HG02943 (cell line): ENCODE results near the gene ZNF611.
"Not testable (repeated sequence)": the region's sequence is repeated elsewhere in the genome, so short reads cannot be mapped to it uniquely, and the experiment has no call there.

Experiments used
- ATAC-seq: cut with Tn5 transposase; IDR thresholded peaks from one replicate; pipeline ENCODE4 v1.9.1; 2021; ENCODE audit warnings: mild to moderate bottlenecking, low read depth, moderate library complexity; ENCODE audit not compliant: unreplicated experiment

The ZNF611 gene

GRCh38 chr19:52734893-52735661 is at the start of gene ZNF611:
ZNF611 (minus strand) TSS chr19:52735044; CDS start chr19:52715894, 19,150 bp downstream.
- ATAC-seq, result peak; percentile 95

GRCh38 chr19:52782864-52783263 is 48.0 kb upstream of the ZNF611 start:
- not testable (repeated sequence) for ATAC-seq

GRCh38 chr19:52778811-52779210 is 44.0 kb upstream of the ZNF611 start:
- no peak for ATAC-seq

GRCh38 chr19:52756447-52756846 is 21.6 kb upstream of the ZNF611 start:
- ATAC-seq, result not testable (repeated sequence)

- ATAC-seq, result no peak
Measured at GRCh38 chr19:52749780-52750179, 14.9 kb upstream of the ZNF611 start.

GRCh38 chr19:52748336-52748950 is 13.6 kb upstream of the ZNF611 start:
- no peak for ATAC-seq

GRCh38 chr19:52745919-52746318 is 11.1 kb upstream of the ZNF611 start:
- ATAC-seq, result not testable (repeated sequence)

- no peak for ATAC-seq
Measured at GRCh38 chr19:52743091-52743490, 8.2 kb upstream of the ZNF611 start.

GRCh38 chr19:52742516-52742915 is 7.7 kb upstream of the ZNF611 start:
- no peak for ATAC-seq

- ATAC-seq, result no peak
Measured at GRCh38 chr19:52741951-52742485, 7.2 kb upstream of the ZNF611 start.

- ATAC-seq, result not testable (repeated sequence)
Measured at GRCh38 chr19:52741371-52741770, 6.5 kb upstream of the ZNF611 start.

- no peak for ATAC-seq
Measured at GRCh38 chr19:52739576-52739975, 4.7 kb upstream of the ZNF611 start.

- no peak for ATAC-seq
Measured at GRCh38 chr19:52735734-52736133, 890 bp upstream of the ZNF611 start.

- ATAC-seq, result no peak
Measured at GRCh38 chr19:52734331-52734892, 432 bp downstream of the ZNF611 start.

- ATAC-seq, result not testable (repeated sequence)
Measured at GRCh38 chr19:52726051-52726450, 8.8 kb downstream of the ZNF611 start.

- no peak for ATAC-seq
Measured at GRCh38 chr19:52725528-52725961, 9.3 kb downstream of the ZNF611 start.

- ATAC-seq, result no peak
Measured at GRCh38 chr19:52724701-52725514, 9.9 kb downstream of the ZNF611 start.

- not testable (repeated sequence) for ATAC-seq
Measured at GRCh38 chr19:52723907-52724598, 10.8 kb downstream of the ZNF611 start.

GRCh38 chr19:52722062-52723003 is 12.5 kb downstream of the ZNF611 start:
- ATAC-seq, result no peak
